SK-N-SH (cell line): ENCODE data around the gene AFMID. TPM values are rescaled to one million over a fixed set of nuclear protein-coding genes. Genes with fewer than 3 reads are reported as not detected.

Experiments
- CTCF ChIA-PET: fragments of 300-600, 350-600 bp; formaldehyde crosslinking; extraction: SDS; loops from one replicate; lab custom pipeline; 2021; lab: Yijun Ruan, JAX
- POLR2A ChIA-PET: fragments of 350-600 bp; sonication (Branson Sonifier 250); formaldehyde crosslinking; extraction: SDS; loops from one replicate; lab custom pipeline; 2020; ENCODE audit warnings: antibody characterized with exemption, inconsistent platforms; lab: Yijun Ruan, JAX
- DNase-seq: peaks from one replicate; pipeline ENCODE4 v3.0.0; 2012
- H2AFZ ChIP-seq: fragments of 200-600 bp; sonication (generic); 2 replicates; pipeline ENCODE4 v1.8.1; 2016; ENCODE audit warnings: antibody characterized with exemption, mild to moderate bottlenecking, low read depth
- H3F3A ChIP-seq: fragments of 200-600 bp; sonication (generic); replicated peaks from 2 replicates; pipeline ENCODE3; 2016; ENCODE audit warnings: antibody characterized with exemption, mild to moderate bottlenecking; ENCODE audit not compliant: insufficient read depth
- H3K27ac ChIP-seq, 2 experiments: fragments of 200-500 bp in 1 of 2; fragments of 200-600 bp in 1 of 2; sonication (Bioruptor generic) in 1 of 2; sonication (generic), shearing (Covaris generic) in 1 of 2; 2 replicates each; pipeline versions ENCODE4 v1.5.1 to v1.6.1; 2014 to 2016; ENCODE audit warnings: low read depth in 2 of 2, inconsistent platforms in 1 of 2, low read length in 1 of 2, mild to moderate bottlenecking in 1 of 2, mixed read lengths in 1 of 2
- H3K27me3 ChIP-seq: fragments of 200-600 bp; sonication (generic), shearing (Covaris generic); 2 replicates; pipeline ENCODE4 v1.6.1; 2016; ENCODE audit warnings: mixed run types; ENCODE audit not compliant: insufficient read depth
- H3K36me3 ChIP-seq, 2 experiments: fragments of 200-500 bp in 1 of 2; fragments of 200-600 bp in 1 of 2; sonication (Bioruptor generic) in 1 of 2; sonication (generic) in 1 of 2; replicated peaks in 1 of 2; 2 replicates each; pipeline versions ENCODE3 to v1.5.1; 2014 to 2016; ENCODE audit warnings: low read length in 1 of 2, mild to moderate bottlenecking in 1 of 2; ENCODE audit not compliant: insufficient read depth in 2 of 2, control insufficient read depth in 1 of 2
- H3K4me1 ChIP-seq, 2 experiments: fragments of 200-500 bp in 1 of 2; fragments of 200-600 bp in 1 of 2; sonication (Bioruptor generic) in 1 of 2; sonication (generic), shearing (Covaris generic) in 1 of 2; 2 replicates each; pipeline versions ENCODE4 v1.5.1 to v1.6.1; 2014 to 2016; ENCODE audit warnings: low read depth in 1 of 2, low read length in 1 of 2, mixed run types in 1 of 2; ENCODE audit not compliant: insufficient read depth in 2 of 2, control insufficient read depth in 1 of 2
- H3K4me2 ChIP-seq: fragments of 200-600 bp; sonication (generic), shearing (Covaris generic); 2 replicates; pipeline ENCODE4 v1.6.1; 2017; ENCODE audit warnings: mixed run types
- H3K4me3 ChIP-seq, 2 experiments: fragments of 200-500 bp in 1 of 2; fragments of 200-600 bp in 1 of 2; sonication (Bioruptor generic) in 1 of 2; sonication (generic), shearing (Covaris generic) in 1 of 2; 2 replicates each; pipeline versions ENCODE4 v1.5.1 to v1.8.1; 2014 to 2016; ENCODE audit warnings: low read depth in 2 of 2, inconsistent platforms in 1 of 2, low read length in 1 of 2, mild to moderate bottlenecking in 1 of 2, mixed read lengths in 1 of 2, moderate library complexity in 1 of 2
- H3K79me2 ChIP-seq: fragments of 200-600 bp; sonication (generic); 2 replicates; pipeline ENCODE4 v1.8.1; 2017; ENCODE audit warnings: mild to moderate bottlenecking; ENCODE audit not compliant: insufficient read depth
- H3K9ac ChIP-seq: fragments of 200-600 bp; sonication (generic); 2 replicates; pipeline ENCODE4 v1.6.1; 2017; ENCODE audit warnings: mixed run types
- H3K9me2 ChIP-seq: fragments of 200-600 bp; sonication (generic); 2 replicates; pipeline ENCODE4 v1.6.1; 2017; ENCODE audit warnings: mixed run types
- H3K9me3 ChIP-seq: fragments of 200-600 bp; sonication (generic); 2 replicates; pipeline ENCODE4 v1.6.1; 2017; ENCODE audit warnings: mixed run types, mild to moderate bottlenecking, moderate library complexity
- H4K20me1 ChIP-seq: fragments of 200-600 bp; sonication (generic); 2 replicates; pipeline ENCODE4 v1.6.1; 2017; ENCODE audit warnings: mild to moderate bottlenecking, mixed run types; ENCODE audit not compliant: insufficient read depth
- CHD2 ChIP-seq: fragments of 150-350 bp; IDR thresholded peaks from 2 replicates; pipeline ENCODE4 v1.6.1; 2018; ENCODE audit warnings: low read length; ENCODE audit not compliant: partially characterized antibody
- EP300 ChIP-seq, 2 experiments: IDR thresholded peaks; 2 replicates each; pipeline versions ENCODE4 v1.4.0 to v1.6.1; 2012; ENCODE audit warnings: borderline replicate concordance in 1 of 2, low read depth in 1 of 2, low read length in 1 of 2
- EZH2phosphoT487 ChIP-seq: fragments of 200-600 bp; sonication (generic); IDR thresholded peaks from 2 replicates; pipeline ENCODE4 v1.6.1; 2017; ENCODE audit warnings: low read depth, mixed run types, mild to moderate bottlenecking, antibody characterized with exemption, moderate library complexity, borderline replicate concordance
- FOSL2 ChIP-seq: IDR thresholded peaks from 2 replicates; pipeline ENCODE4 v1.4.0; 2012; ENCODE audit warnings: low read depth, mild to moderate bottlenecking, moderate library complexity, borderline replicate concordance
- FOXM1 ChIP-seq: IDR thresholded peaks from 2 replicates; pipeline ENCODE4 v1.4.0; 2012; ENCODE audit warnings: low read depth, mild to moderate bottlenecking
- GATA2 ChIP-seq: sonication (generic); formaldehyde crosslinking; IDR thresholded peaks from 2 replicates; pipeline ENCODE4 v1.5.0; 2020; ENCODE audit warnings: mild to moderate bottlenecking, missing genetic modification reagents
- IRF3 ChIP-seq: fragments of 150-350 bp; IDR thresholded peaks from 2 replicates; pipeline ENCODE4 v1.6.1; 2016; ENCODE audit warnings: mild to moderate bottlenecking, low read depth, low read length
- JUND ChIP-seq: IDR thresholded peaks from 2 replicates; pipeline ENCODE4 v1.4.0; 2012
- MAX ChIP-seq: IDR thresholded peaks from 2 replicates; pipeline ENCODE4 v1.4.0; 2012; ENCODE audit warnings: low read depth
- MEF2A ChIP-seq: IDR thresholded peaks from 2 replicates; pipeline ENCODE4 v1.4.0; 2012; ENCODE audit warnings: low read depth, borderline replicate concordance
- NRF1 ChIP-seq: IDR thresholded peaks from 2 replicates; pipeline ENCODE4 v1.6.1; 2012; ENCODE audit warnings: low read depth, mild to moderate bottlenecking, low read length
- RAD21 ChIP-seq: IDR thresholded peaks from 2 replicates; pipeline ENCODE4 v1.6.1; 2012; ENCODE audit warnings: mild to moderate bottlenecking, low read length
- SIN3A ChIP-seq: IDR thresholded peaks from 2 replicates; pipeline ENCODE4 v1.6.1; 2012; ENCODE audit warnings: low read depth, mild to moderate bottlenecking, low read length, moderate library complexity, borderline replicate concordance
- SMC3 ChIP-seq: IDR thresholded peaks from 2 replicates; pipeline ENCODE4 v1.6.1; 2012; ENCODE audit warnings: low read depth, low read length, improper control_type of control experiment
- USF1 ChIP-seq: IDR thresholded peaks from 2 replicates; pipeline ENCODE4 v1.4.0; 2012; ENCODE audit warnings: low read depth, borderline replicate concordance
- USF2 ChIP-seq: fragments of 150-350 bp; IDR thresholded peaks from 2 replicates; pipeline ENCODE4 v1.6.1; 2017; ENCODE audit warnings: antibody characterized with exemption, low read length, low read depth, borderline replicate concordance
- WGBS: methylation state at CpG from one replicate; pipeline ENCODE4 v1.1.6; 2017; ENCODE audit warnings: low lambda C conversion rate; 5-methylcytosine and 5-hydroxymethylcytosine counted together
- polyA plus RNA-seq, 3 experiments: library from polyadenylated mRNA; depleted of rRNA; stranded (reverse); fragments of >200 nt; gene quantifications; 2 replicates each; pipeline ENCODE4 v1.2.3, GENCODE V29; 2012

AFMID gene
- polyA plus RNA-seq, 1 of the 3 experiments (the other 2 are of a cell fraction): 44.4 TPM

GRCh38 chr17:78151514-78152008 is 35.6 kb upstream of the AFMID start (continued):
- no peak for TF ChIP-seq MAX

- Histone ChIP-seq H3K9me3 (no peaks in the 10 kb centered on the region), H3K9me2 (no peaks in the 10 kb centered on the region), H4K20me1 (no peaks in the 10 kb centered on the region), H3K27me3 (no peaks in the 10 kb centered on the region), H3F3A (no peaks in the 10 kb centered on the region), H3K9ac (no peak overlapping the region), H3K4me1 (peaks cover 0 to 2% of the 10 kb centered on the region in 2 experiments; a peak in 1 of 4 replicates), H2AFZ (no peak overlapping the region), H3K79me2 (no peaks in the 10 kb centered on the region), H3K36me3 (no peaks in the 10 kb centered on the region), H3K4me3 (no peak overlapping the region), H3K27ac (no peak overlapping the region), H3K4me2 (no peak overlapping the region)
- DNase-seq: no peak
- POLR2A ChIA-PET: no interaction called here
- CTCF ChIA-PET: interaction anchor here (1.2 to 1.4 kb wide), 2 partner anchors 14 to 96 kb away, joined by 3 read pairs; no protein-coding TSS in a partner anchor
- TF ChIP-seq FOXM1: no peak
- TF ChIP-seq FOSL2: no peak
- no peak for TF ChIP-seq SIN3A
- TF ChIP-seq USF1: no peak
- no peak for TF ChIP-seq EP300 (IDR thresholded peaks at IDR 0.05; ENCODE audit: borderline replicate concordance in 1 of 2, low read depth in 1 of 2, low read length in 1 of 2)
- no peak for TF ChIP-seq NRF1
- no peak for TF ChIP-seq GATA2 (CRISPR knock-in tag)
- TF ChIP-seq CHD2: no peak
- WGBS: 92% methylated on average over 11 of the region's 11 CpGs
Observed at GRCh38 chr17:78154903-78155811, 32.0 kb upstream of the AFMID start.

- Histone ChIP-seq H3K27ac (no peak overlapping the region), H3K4me1 (peaks cover 0 to 5% of the 10 kb centered on the region in 2 experiments; a peak in 1 of 4 replicates), H3F3A (no peaks in the 10 kb centered on the region), H3K4me3 (no peak overlapping the region), H3K9me3 (no peaks in the 10 kb centered on the region), H3K36me3 (no peaks in the 10 kb centered on the region), H3K79me2 (no peaks in the 10 kb centered on the region), H4K20me1 (no peaks in the 10 kb centered on the region), H2AFZ (no peak overlapping the region), H3K4me2 (no peak overlapping the region), H3K27me3 (no peaks in the 10 kb centered on the region), H3K9me2 (no peaks in the 10 kb centered on the region), H3K9ac (no peak overlapping the region)
- ChIA-PET POLR2A (no interaction called here), CTCF (interaction anchor here (0.6 to 1.4 kb wide), 4 partner anchors 15 to 166 kb away, joined by 3 to 4 read pairs (median 3); no protein-coding TSS in a partner anchor)
- no peak for DNase-seq
- WGBS: 77% methylated on average over 10 of the region's 10 CpGs
- no peak for TF ChIP-seq RAD21
- no peak for TF ChIP-seq NRF1
- TF ChIP-seq IRF3: no peak
- no peak for TF ChIP-seq EZH2phosphoT487
- TF ChIP-seq SMC3: no peak
- TF ChIP-seq CHD2: no peak
- no peak for TF ChIP-seq MEF2A
- no peak for TF ChIP-seq EP300 (IDR thresholded peaks at IDR 0.05; ENCODE audit: borderline replicate concordance in 1 of 2, low read depth in 1 of 2, low read length in 1 of 2)
- no peak for TF ChIP-seq JUND
- no peak for TF ChIP-seq USF2
- TF ChIP-seq MAX: no peak
- no peak for TF ChIP-seq USF1
Observed at GRCh38 chr17:78159575-78160158, 27.5 kb upstream of the AFMID start.
